ENCODE results near the gene KREMEN2.

DNA sequence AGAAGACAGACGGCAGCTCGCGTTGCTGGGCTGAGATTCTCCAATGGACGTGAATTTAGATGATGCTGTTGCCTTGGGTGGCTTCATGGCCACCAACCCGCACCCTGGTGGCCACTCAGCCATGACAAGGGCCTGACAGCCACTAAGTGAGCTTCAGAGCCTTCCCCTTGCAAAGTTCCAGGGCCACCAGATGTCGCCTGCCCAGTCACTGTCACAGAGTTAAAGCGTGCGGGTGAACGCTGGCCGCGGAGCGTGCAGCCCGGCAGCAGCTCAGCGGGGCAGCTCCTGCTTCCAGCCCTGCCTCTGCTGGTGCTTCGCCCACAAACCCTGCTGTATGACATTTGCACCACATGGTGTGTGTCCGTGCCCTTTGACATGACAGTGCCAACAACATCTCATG, 13.3 kb upstream of the KREMEN2 start:
- TF ChIP-seq, protein P1, sequence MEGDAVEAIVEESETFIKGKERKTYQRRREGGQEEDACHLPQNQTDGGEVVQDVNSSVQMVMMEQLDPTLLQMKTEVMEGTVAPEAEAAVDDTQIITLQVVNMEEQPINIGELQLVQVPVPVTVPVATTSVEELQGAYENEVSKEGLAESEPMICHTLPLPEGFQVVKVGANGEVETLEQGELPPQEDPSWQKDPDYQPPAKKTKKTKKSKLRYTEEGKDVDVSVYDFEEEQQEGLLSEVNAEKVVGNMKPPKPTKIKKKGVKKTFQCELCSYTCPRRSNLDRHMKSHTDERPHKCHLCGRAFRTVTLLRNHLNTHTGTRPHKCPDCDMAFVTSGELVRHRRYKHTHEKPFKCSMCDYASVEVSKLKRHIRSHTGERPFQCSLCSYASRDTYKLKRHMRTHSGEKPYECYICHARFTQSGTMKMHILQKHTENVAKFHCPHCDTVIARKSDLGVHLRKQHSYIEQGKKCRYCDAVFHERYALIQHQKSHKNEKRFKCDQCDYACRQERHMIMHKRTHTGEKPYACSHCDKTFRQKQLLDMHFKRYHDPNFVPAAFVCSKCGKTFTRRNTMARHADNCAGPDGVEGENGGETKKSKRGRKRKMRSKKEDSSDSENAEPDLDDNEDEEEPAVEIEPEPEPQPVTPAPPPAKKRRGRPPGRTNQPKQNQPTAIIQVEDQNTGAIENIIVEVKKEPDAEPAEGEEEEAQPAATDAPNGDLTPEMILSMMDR (IDR thresholded peaks at IDR 0.05), result no peak
- no peak for TF ChIP-seq POLR2A (IDR thresholded peaks at IDR 0.05)
